Activated CD8-positive, alpha-beta T cell treated with anti-CD3 and anti-CD28 coated beads for 36 hours (primary cell): ENCODE results near the gene NUDT13. TPM values are rescaled to one million over a fixed set of nuclear protein-coding genes. Genes with fewer than 3 reads are reported as not detected.

ENCODE experiments used
- ATAC-seq: fragments of 200-7000 bp; cut with Tn5 transposase; one replicate; pipeline ENCODE4 v1.10.0; 2021; ENCODE audit warnings: mild to moderate bottlenecking, moderate library complexity
- CTCF ChIA-PET: fragments of 350-600 bp; sonication (Branson Sonifier 250); formaldehyde crosslinking; loops from one replicate; lab custom pipeline; 2021; ENCODE audit warnings: antibody characterized with exemption; lab: Charles Lee
- POLR2A ChIA-PET: fragments of 350-600 bp; sonication (Branson Sonifier 250); formaldehyde crosslinking; loops from one replicate; lab custom pipeline; 2021; ENCODE audit warnings: antibody characterized with exemption; lab: Charles Lee
- DNase-seq: peaks from one replicate; pipeline ENCODE4 v3.0.0-alpha.2; 2020
- H3K27ac Mint-ChIP-seq: one replicate; pipeline ENCODE4 v1.8.0; 2021; ENCODE audit warnings: mild to moderate bottlenecking, mixed read lengths
- H3K27me3 Mint-ChIP-seq: one replicate; pipeline ENCODE4 v1.8.0; 2021; ENCODE audit warnings: mixed read lengths
- H3K36me3 Mint-ChIP-seq: one replicate; pipeline ENCODE4 v1.8.0; 2021; ENCODE audit warnings: low read depth, mixed read lengths
- H3K4me1 Mint-ChIP-seq: one replicate; pipeline ENCODE4 v1.8.0; 2021; ENCODE audit warnings: low read depth, mixed read lengths
- H3K4me3 Mint-ChIP-seq: one replicate; pipeline ENCODE4 v1.8.0; 2021; ENCODE audit warnings: mild to moderate bottlenecking, moderate library complexity, mixed read lengths
- H3K9me3 Mint-ChIP-seq: one replicate; pipeline ENCODE4 v1.8.0; 2021; ENCODE audit warnings: mixed read lengths
- CTCF ChIP-seq: fragments of 200-600 bp; IDR thresholded peaks from one replicate; pipeline ENCODE4 v1.8.0; 2022; ENCODE audit warnings: antibody characterized with exemption, mild to moderate bottlenecking
- intact Hi-C: fragments of 100-400 bp; cut with micrococcal nuclease; formaldehyde crosslinking; loops from one replicate; pipeline ENCODE4 v1.10.0; 2022
- total RNA-seq, 2 experiments: library from RNA; stranded (reverse); gene quantifications; one replicate each; pipeline ENCODE4 v1.2.3, GENCODE V29; 2021

Gene NUDT13
- total RNA-seq, 2 experiments from 2014 or later: 2.3 to 2.4 TPM

GRCh38 chr10:73126343-73126742 is 16.1 kb downstream of the NUDT13 start:
- intact Hi-C loops: no loop called here
- Mint-ChIP-seq H3K36me3 (peaks cover 8% of the 10 kb centered on the region), H3K27ac (peak overlapping the region; percentile 43), H3K9me3 (no peaks in the 10 kb centered on the region), H3K4me3 (no peak overlapping the region), H3K27me3 (no peaks in the 10 kb centered on the region), H3K4me1 (no peaks in the 10 kb centered on the region)
- DNase-seq: no peak
- no peak for TF ChIP-seq CTCF
- ChIA-PET POLR2A (no interaction called here), CTCF (no interaction called here)
- no peak for ATAC-seq

- ChIA-PET CTCF (no interaction called here), POLR2A (interaction anchor here (0.7 kb wide), 1 partner anchor 145 kb away, joined by 3 read pairs; no protein-coding TSS in a partner anchor)
- H3K9me3 Mint-ChIP-seq: no peaks in the 10 kb centered on the region
- intact Hi-C loops: no loop called here
- H3K36me3 Mint-ChIP-seq: peaks cover 27% of the 10 kb centered on the region
- DNase-seq (no peak), ATAC-seq (no peak)
- H3K4me3 Mint-ChIP-seq: no peak overlapping the region
- no peaks in the 10 kb centered on the region for H3K4me1 Mint-ChIP-seq
- H3K27ac Mint-ChIP-seq: no peak overlapping the region
- no peak for TF ChIP-seq CTCF
- no peaks in the 10 kb centered on the region for H3K27me3 Mint-ChIP-seq
Observed at GRCh38 chr10:73131301-73131700, 21.0 kb downstream of the NUDT13 start.

- intact Hi-C loops: no loop called here
- H3K4me1 Mint-ChIP-seq: no peaks in the 10 kb centered on the region
- CTCF ChIA-PET: interaction anchor here (8.6 kb wide), 1 partner anchor 26 kb away, joined by 39 read pairs; no protein-coding TSS in a partner anchor
Observed at GRCh38 chr10:73131913-73132686, 21.8 kb downstream of the NUDT13 start.

GRCh38 chr10:73134727-73135126 is 24.5 kb downstream of the NUDT13 start:
- intact Hi-C loops: no loop called here
- DNase-seq (no peak), ATAC-seq (no peak)
- no peaks in the 10 kb centered on the region for H3K27me3 Mint-ChIP-seq
- no peak overlapping the region for H3K4me3 Mint-ChIP-seq
- no peak overlapping the region for H3K27ac Mint-ChIP-seq
- CTCF ChIA-PET: interaction anchor here (8.6 kb wide), 1 partner anchor 24 kb away, joined by 39 read pairs; no protein-coding TSS in a partner anchor
- TF ChIP-seq CTCF: no peak
- peaks cover 36% of the 10 kb centered on the region for H3K36me3 Mint-ChIP-seq
- H3K4me1 Mint-ChIP-seq: no peaks in the 10 kb centered on the region
- POLR2A ChIA-PET: interaction anchor here (1.1 kb wide), 1 partner anchor 11 kb away, joined by 3 read pairs; no protein-coding TSS in a partner anchor
- no peaks in the 10 kb centered on the region for H3K9me3 Mint-ChIP-seq

More at GRCh38 chr10:73131913-73132686, 21.8 kb downstream of the NUDT13 start:
- peaks cover 30% of the 10 kb centered on the region for H3K36me3 Mint-ChIP-seq
- H3K27ac Mint-ChIP-seq: no peak overlapping the region
- ATAC-seq (no peak), DNase-seq (no peak)
- no peaks in the 10 kb centered on the region for H3K27me3 Mint-ChIP-seq
- H3K4me3 Mint-ChIP-seq: no peak overlapping the region
- no peak for TF ChIP-seq CTCF
- POLR2A ChIA-PET: interaction anchor here (0.7 kb wide), 1 partner anchor 145 kb away, joined by 3 read pairs; no protein-coding TSS in a partner anchor
- no peaks in the 10 kb centered on the region for H3K9me3 Mint-ChIP-seq

- TF ChIP-seq CTCF: no peak
- Mint-ChIP-seq H3K4me3 (no peak overlapping the region), H3K9me3 (no peaks in the 10 kb centered on the region), H3K4me1 (no peaks in the 10 kb centered on the region), H3K27me3 (no peaks in the 10 kb centered on the region), H3K27ac (no peak overlapping the region), H3K36me3 (peaks cover 31% of the 10 kb centered on the region)
- intact Hi-C loops: no loop called here
- POLR2A ChIA-PET: no interaction called here
- no peak for DNase-seq
- ATAC-seq: no peak
- CTCF ChIA-PET: interaction anchor here (0.7 to 8.6 kb wide), 2 partner anchors 22 to 40 kb away, joined by 3 to 39 read pairs; partner anchors contain the start of gene P4HA1
Observed at GRCh38 chr10:73136627-73137026, 26.4 kb downstream of the NUDT13 start.
